Thymus (tissue), 11 donors: Measurements from ENCODE around the gene KMT2B. TPM values are rescaled to one million over a fixed set of nuclear protein-coding genes. Genes with fewer than 3 reads are reported as not detected.

Source experiments
- DNase-seq, 9 donors: peaks; one replicate each; pipeline ENCODE4 v3.0.0-alpha.2; 2013; ENCODE audit warnings: low spot score in 9 of 9, low read depth in 6 of 9, missing footprints in 1 of 9
- H3K27ac ChIP-seq, 2 donors: one replicate each; pipeline ENCODE4 v1.5.1; 2013; ENCODE audit warnings: control low read depth in 1 of 2, low read depth in 1 of 2, low read length in 1 of 2, mild to moderate bottlenecking in 1 of 2, moderate library complexity in 1 of 2
- H3K27me3 ChIP-seq, 2 donors: one replicate each; pipeline ENCODE4 v1.5.1; 2013; ENCODE audit warnings: low read length in 1 of 2; ENCODE audit not compliant: control insufficient read depth in 2 of 2, insufficient read depth in 1 of 2
- H3K36me3 ChIP-seq, 2 donors: one replicate each; pipeline ENCODE4 v1.5.1; 2013; ENCODE audit warnings: low read length in 1 of 2, mild to moderate bottlenecking in 1 of 2, moderate library complexity in 1 of 2; ENCODE audit not compliant: control insufficient read depth in 2 of 2, insufficient read depth in 2 of 2
- H3K4me1 ChIP-seq, 2 donors: one replicate each; pipeline ENCODE4 v1.5.1; 2013; ENCODE audit warnings: low read length in 2 of 2; ENCODE audit not compliant: control insufficient read depth in 2 of 2, insufficient read depth in 2 of 2
- H3K4me3 ChIP-seq, 2 donors: one replicate each; pipeline ENCODE4 v1.5.1; 2013; ENCODE audit warnings: low read length in 2 of 2, control low read depth in 1 of 2, mild to moderate bottlenecking in 1 of 2
- H3K9me3 ChIP-seq, 2 donors: one replicate each; pipeline ENCODE4 v1.5.1; 2013; ENCODE audit warnings: low read length in 1 of 2, mild to moderate bottlenecking in 1 of 2; ENCODE audit not compliant: control insufficient read depth in 2 of 2, insufficient read depth in 1 of 2
- WGBS: extraction: QIAGEN DNeasy Blood & Tissue Kit; methylation state at CpG from one replicate; pipeline ENCODE4 v1.1.7; 2013; 5-methylcytosine and 5-hydroxymethylcytosine counted together
- polyA plus RNA-seq: library from polyadenylated mRNA; stranded (reverse); fragments of 200-250 nt; gene quantifications from one replicate; pipeline ENCODE4 v1.2.3, GENCODE V29; 2013
- total RNA-seq: library from RNA; stranded (reverse); fragments of 120-200 nt; gene quantifications from one replicate; pipeline ENCODE4 v1.2.4, GENCODE V29; 2013
- donor health status: healthy.

The KMT2B gene
- total and polyA plus RNA-seq, 2 donors, result 5.2 to 39.0 TPM

GRCh38 chr19:35736913-35737886, 19.4 kb downstream of the KMT2B start:
- 89% methylated on average over 22 of the region's 22 CpGs for WGBS
- no peaks in the 10 kb centered on the region for H3K27me3 ChIP-seq
- no peak overlapping the region for H3K4me3 ChIP-seq
- peaks cover 54 to 60% of the 10 kb centered on the region in 2 donors for H3K36me3 ChIP-seq
- H3K4me1 ChIP-seq, result peaks cover 10 to 28% of the 10 kb centered on the region in 2 donors
- H3K9me3 ChIP-seq, result no peaks in the 10 kb centered on the region
- no peak for DNase-seq
- H3K27ac ChIP-seq, result no peak overlapping the region

- no peak for DNase-seq
- Histone ChIP-seq H3K9me3 (no peaks in the 10 kb centered on the region), H3K4me3 (no peak overlapping the region), H3K27ac (no peak overlapping the region), H3K27me3 (no peaks in the 10 kb centered on the region), H3K4me1 (peaks cover 17 to 37% of the 10 kb centered on the region in 2 donors), H3K36me3 (peaks cover 49 to 51% of the 10 kb centered on the region in 2 donors)
- 97% methylated on average over 37 of the region's 37 CpGs for WGBS
These were observed 20.5 kb downstream of the KMT2B start for GRCh38 chr19:35738021-35738886.

DNA sequence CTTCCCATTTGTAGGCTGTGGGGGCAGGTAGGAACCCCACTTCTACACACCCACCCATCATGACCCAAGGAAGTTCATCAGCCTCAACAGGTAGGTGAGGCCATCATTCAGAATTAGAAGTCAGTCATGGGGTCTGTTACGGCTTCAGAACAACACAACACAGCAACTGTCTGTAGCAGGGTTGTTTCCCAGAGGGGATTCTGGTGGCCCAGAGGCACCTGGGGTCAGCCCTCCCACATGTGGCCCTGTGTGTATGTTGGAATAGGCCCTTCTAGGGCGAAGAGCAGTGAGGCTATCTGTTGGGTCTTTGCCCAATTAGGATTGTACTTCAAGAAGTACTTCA, 21.1 kb downstream of the KMT2B start:
- H3K36me3 ChIP-seq, result peaks cover 43 to 49% of the 10 kb centered on the region in 2 donors
- WGBS, result 98% methylated on average over 2 of the region's 2 CpGs

DNA sequence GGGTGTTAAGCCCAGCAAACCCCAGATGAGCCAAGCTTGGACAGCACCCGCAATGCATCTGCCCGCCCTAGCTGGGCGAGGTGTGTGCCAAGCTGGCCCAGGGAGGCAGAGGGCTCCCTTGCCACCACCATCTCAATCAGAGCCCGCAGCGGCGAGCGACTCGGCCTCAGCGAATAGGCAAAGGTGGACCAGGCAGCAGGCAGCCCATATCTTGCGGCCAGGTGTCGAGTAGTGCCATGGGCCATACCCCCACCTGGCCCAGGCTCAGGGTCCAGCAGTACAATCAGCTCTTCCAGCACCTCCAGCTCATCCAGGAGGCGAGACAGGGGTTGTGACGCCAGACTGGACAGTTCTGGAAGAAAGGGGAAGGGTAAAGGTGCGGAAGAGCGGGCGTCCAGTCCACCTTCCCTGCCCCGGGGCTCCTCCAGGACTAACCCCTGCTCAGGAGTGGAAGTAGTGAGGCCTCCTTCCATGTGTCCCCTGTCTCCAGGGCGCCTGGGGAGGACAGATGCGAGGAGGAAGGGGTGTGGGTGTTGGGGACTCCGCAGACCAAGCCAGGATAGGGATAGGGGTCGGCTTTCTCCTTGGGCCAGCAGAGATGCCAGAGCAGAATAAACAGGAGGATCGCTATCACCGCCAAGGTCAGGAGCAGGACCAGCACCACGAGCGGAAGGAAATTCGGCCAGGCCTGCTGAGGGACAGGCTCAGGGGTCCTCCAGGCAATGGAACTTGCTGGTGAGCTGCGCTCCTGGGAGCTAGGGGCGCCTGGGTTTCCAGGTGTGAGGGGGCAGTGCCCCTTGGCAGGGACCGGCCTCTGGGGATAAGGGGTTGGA, 21.7 kb downstream of the KMT2B start:
- H3K4me1 ChIP-seq, result peaks cover 20 to 44% of the 10 kb centered on the region in 2 donors
- DNase-seq, result no peak
- H3K27ac ChIP-seq, result no peak overlapping the region
- H3K27me3 ChIP-seq, result no peaks in the 10 kb centered on the region
- peak overlapping the region in 1 of 2 donors; percentile 79 for H3K4me3 ChIP-seq
- H3K9me3 ChIP-seq, result peaks cover 0 to 2% of the 10 kb centered on the region in 2 donors
- WGBS, result 94% methylated on average over 29 of the region's 29 CpGs
- peaks cover 37 to 44% of the 10 kb centered on the region in 2 donors for H3K36me3 ChIP-seq

More for the DNA sequence above, 21.1 kb downstream of the KMT2B start:
- DNase-seq, result no peak
- no peaks in the 10 kb centered on the region for H3K27me3 ChIP-seq
- no peaks in the 10 kb centered on the region for H3K9me3 ChIP-seq
- H3K4me1 ChIP-seq, result peaks cover 17 to 38% of the 10 kb centered on the region in 2 donors
- H3K27ac ChIP-seq, result no peak overlapping the region
- no peak overlapping the region for H3K4me3 ChIP-seq

DNA sequence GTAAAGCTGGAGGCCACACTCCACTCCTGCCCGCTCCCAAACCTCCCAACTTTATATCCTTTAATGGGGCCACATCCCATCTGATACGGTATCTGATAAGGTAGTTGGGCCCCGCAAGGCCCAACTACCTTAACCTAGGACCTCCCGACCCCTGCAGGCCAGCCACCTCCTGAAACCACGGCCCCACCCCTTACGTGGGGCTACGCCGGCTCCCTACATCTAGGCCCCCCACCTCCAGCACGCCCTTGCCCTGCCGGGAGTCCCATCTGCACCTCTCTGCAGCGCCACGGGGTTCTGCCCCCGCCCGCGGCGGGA, 22.3 kb downstream of the KMT2B start:
- Histone ChIP-seq H3K4me1 (peaks cover 21 to 47% of the 10 kb centered on the region in 2 donors), H3K4me3 (peak overlapping the region; percentile 79), H3K27me3 (no peaks in the 10 kb centered on the region), H3K9me3 (peaks cover 0 to 3% of the 10 kb centered on the region in 2 donors), H3K36me3 (peaks cover 31 to 38% of the 10 kb centered on the region in 2 donors), H3K27ac (peak overlapping the region; percentile 38 to 43)
- DNase-seq, result no peak
- WGBS, result 13% methylated on average over 16 of the region's 16 CpGs

DNA sequence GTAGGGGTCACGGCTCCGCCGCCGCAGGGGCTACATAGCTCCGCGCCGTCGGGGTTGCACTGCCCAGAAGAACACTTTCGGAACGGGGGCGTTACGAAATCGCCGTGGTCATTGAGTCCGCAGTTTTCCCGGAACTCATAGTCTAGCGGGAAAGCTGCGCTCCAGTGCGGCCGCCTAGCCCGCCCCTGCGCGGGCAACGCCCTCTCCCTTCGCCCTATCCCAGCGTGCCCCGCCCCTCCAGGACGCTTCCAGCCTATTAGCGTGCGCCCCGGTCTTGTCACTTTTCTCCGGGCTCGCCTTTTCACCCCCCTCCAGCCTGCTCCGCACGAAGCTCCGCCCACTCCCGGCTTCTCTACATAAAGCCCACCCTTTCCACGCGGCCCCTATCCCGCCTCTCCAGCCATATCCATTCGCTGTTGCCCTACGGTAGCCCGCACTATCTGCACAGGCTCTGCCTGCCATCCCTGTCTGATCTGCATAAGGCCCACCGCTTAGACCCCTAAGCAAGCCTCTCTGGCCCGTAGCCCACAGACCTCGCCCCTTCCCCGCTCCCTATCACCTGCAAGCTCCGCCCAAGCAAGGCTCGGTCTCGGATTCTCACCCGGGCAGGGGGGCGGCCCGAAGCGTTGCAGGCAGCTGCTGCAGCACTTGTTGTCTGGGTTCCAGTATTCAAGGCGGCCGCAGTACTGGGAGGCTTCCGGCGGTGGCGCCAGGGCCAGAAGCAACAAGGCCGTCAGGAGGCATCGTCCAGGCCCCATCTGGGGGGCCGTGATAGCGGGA, 22.8 kb downstream of the KMT2B start:
- Histone ChIP-seq H3K4me1 (peaks cover 21 to 47% of the 10 kb centered on the region in 2 donors), H3K27ac (peak overlapping the region; percentile 96 to 97), H3K4me3 (peak overlapping the region; percentile 79), H3K27me3 (no peaks in the 10 kb centered on the region), H3K9me3 (peaks cover 0 to 3% of the 10 kb centered on the region in 2 donors), H3K36me3 (peaks cover 26 to 34% of the 10 kb centered on the region in 2 donors)
- WGBS, result under 1% methylated on average over 63 of the region's 63 CpGs
- DNase-seq, result peak; percentile 90 to 98 (median 96)

- Histone ChIP-seq H3K27me3 (no peaks in the 10 kb centered on the region), H3K27ac (peak overlapping the region; percentile 96 to 97), H3K36me3 (peaks cover 23 to 34% of the 10 kb centered on the region in 2 donors), H3K4me1 (peaks cover 27 to 52% of the 10 kb centered on the region in 2 donors), H3K4me3 (peak overlapping the region; percentile 79), H3K9me3 (peaks cover 0 to 3% of the 10 kb centered on the region in 2 donors)
- WGBS, result 4% methylated on average over 12 of the region's 12 CpGs
- no peak for DNase-seq
These were observed 23.4 kb downstream of the KMT2B start for GRCh38 chr19:35741203-35741515.

DNA sequence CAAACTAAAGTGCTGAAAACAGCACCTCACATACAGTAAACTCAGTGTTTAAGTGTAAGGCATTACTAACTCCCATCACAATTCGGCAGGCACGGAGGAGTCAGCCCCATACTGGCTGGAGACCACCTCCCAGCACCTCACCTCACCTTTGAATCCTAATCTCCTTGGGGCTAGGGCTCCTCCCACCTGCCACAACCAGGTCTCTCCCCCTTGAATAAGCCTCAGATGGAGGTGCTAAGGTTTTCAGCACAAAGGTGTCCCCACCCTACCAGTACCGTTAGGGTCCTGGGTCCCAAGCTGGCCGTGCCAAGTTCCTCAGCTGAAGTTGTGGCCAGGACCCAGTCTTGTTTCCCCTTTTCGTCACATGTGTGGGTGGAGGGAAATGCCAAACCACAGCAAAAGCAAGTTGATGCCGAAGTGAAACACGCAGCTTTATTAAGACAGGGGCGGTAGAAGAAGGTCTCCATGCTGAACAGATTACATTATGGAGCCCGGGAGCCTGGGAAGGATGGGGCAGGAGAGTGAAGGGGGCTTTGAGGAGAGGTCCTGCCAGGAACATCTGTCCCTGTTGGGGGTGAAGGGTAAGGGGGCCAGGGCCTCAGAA, 24.4 kb downstream of the KMT2B start, which contains the start of gene IGFLR1:
Gene IGFLR1, minus strand, starts transcription at position 332 of the 604 bp plus-strand sequence. CDS start 1,272 bp downstream, outside the sequence.
- Histone ChIP-seq H3K36me3 (peaks cover 14 to 25% of the 10 kb centered on the region in 2 donors), H3K4me1 (peaks cover 30 to 53% of the 10 kb centered on the region in 2 donors), H3K27me3 (no peaks in the 10 kb centered on the region), H3K9me3 (peaks cover 0 to 3% of the 10 kb centered on the region in 2 donors), H3K27ac (peak within 1 kb of the TSS; percentile 96 to 97), H3K4me3 (peak within 1 kb of the TSS; percentile 8 to 79)
- peak in 3 of 9 donors; percentile 37 to 81 (median 60) for DNase-seq
- WGBS, result 17% methylated on average over 9 of the region's 9 CpGs
